ENCODE data around the gene NUCB1.
A peak's percentile ranks its signal among the peaks of the same experiment; 100 is the strongest.

NUCB1 gene

GRCh38 chr19:48963371-48964204, 63.5 kb downstream of the NUCB1 start:
- peak; percentile 33 for DNase-seq

- no peak for DNase-seq
Measured at GRCh38 chr19:48964205-48965039, 64.3 kb downstream of the NUCB1 start.

- peak; percentile 78 for DNase-seq
Measured at GRCh38 chr19:48965040-48965805, 65.1 kb downstream of the NUCB1 start, which contains the start of gene FTL. Gene FTL, plus strand, starts transcription at chr19:48965309. Its CDS starts 199 bp downstream, at chr19:48965508.

- DNase-seq: peak; percentile 89
Measured at GRCh38 chr19:48965806-48966540, 65.9 kb downstream of the NUCB1 start.

GRCh38 chr19:48966541-48967345, 66.6 kb downstream of the NUCB1 start:
- no peak for DNase-seq

GRCh38 chr19:48967346-48968178, 67.5 kb downstream of the NUCB1 start:
- no peak for DNase-seq

- DNase-seq: no peak
Measured at GRCh38 chr19:48968179-48968661, 68.1 kb downstream of the NUCB1 start.

- no peak for DNase-seq
Measured at GRCh38 chr19:48968813-48969218, 68.7 kb downstream of the NUCB1 start.

GRCh38 chr19:48969276-48970138, 69.4 kb downstream of the NUCB1 start:
- DNase-seq: no peak

GRCh38 chr19:48970139-48970766, 70.1 kb downstream of the NUCB1 start:
- DNase-seq: no peak

- peak; percentile 78 for DNase-seq
Measured at GRCh38 chr19:48970923-48971395, 70.8 kb downstream of the NUCB1 start.

Measured in effector CD4-positive, alpha-beta T cell (primary cell).